Skeletal muscle cell (primary cell): ENCODE measurements around the gene C11orf68.
A peak's percentile ranks its signal among the peaks of the same experiment; 100 is the strongest.

Experiments
- DNase-seq: peaks from one replicate; pipeline ENCODE4 v3.0.0-alpha.2; 2010; ENCODE audit warnings: low read depth
- H3K4me3 ChIP-seq: 2 replicates; pipeline ENCODE4 v1.5.1; 2011; ENCODE audit warnings: low read depth, mild to moderate bottlenecking, control low read depth, low read length, moderate library complexity

C11orf68 gene

GRCh38 chr11:65882120-65883057 lies 36.5 kb downstream of the C11orf68 start:
- H3K4me3 ChIP-seq, result no peak overlapping the region

GRCh38 chr11:65880844-65881421 lies 37.9 kb downstream of the C11orf68 start:
- DNase-seq, result no peak
- no peak overlapping the region for H3K4me3 ChIP-seq

More at GRCh38 chr11:65882120-65883057, 36.5 kb downstream of the C11orf68 start:
- no peak for DNase-seq

- H3K4me3 ChIP-seq, result no peak overlapping the region
- DNase-seq, result no peak
These were observed 38.8 kb downstream of the C11orf68 start for GRCh38 chr11:65880027-65880426.

DNA sequence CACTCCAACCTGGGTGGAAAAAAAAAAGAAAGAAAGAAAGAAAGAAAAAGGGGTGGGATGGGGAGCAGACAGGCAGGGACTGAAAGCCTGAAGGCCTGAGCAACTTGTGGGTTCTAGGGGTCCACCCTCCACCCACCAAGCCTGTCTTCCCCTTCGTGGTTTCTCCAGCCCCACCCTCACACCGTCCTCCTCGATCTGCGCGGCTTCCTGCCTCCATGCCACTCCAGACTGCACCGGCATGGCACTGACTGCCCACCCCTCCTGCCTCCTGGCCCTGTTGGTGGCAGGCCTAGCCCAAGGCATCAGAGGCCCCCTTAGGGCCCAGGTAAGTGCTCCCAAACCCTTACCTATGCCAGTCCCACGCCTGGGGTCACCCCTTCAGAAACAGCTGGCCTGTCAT lies 39.2 kb downstream of the C11orf68 start, which contains the start of gene CTSW:
TSS of gene CTSW (plus strand) at position 221 of the 400 bp plus-strand sequence. CDS start at position 239, 18 bp downstream.
- H3K4me3 ChIP-seq, result no peak within 1 kb of the TSS
- DNase-seq, result no peak

DNA sequence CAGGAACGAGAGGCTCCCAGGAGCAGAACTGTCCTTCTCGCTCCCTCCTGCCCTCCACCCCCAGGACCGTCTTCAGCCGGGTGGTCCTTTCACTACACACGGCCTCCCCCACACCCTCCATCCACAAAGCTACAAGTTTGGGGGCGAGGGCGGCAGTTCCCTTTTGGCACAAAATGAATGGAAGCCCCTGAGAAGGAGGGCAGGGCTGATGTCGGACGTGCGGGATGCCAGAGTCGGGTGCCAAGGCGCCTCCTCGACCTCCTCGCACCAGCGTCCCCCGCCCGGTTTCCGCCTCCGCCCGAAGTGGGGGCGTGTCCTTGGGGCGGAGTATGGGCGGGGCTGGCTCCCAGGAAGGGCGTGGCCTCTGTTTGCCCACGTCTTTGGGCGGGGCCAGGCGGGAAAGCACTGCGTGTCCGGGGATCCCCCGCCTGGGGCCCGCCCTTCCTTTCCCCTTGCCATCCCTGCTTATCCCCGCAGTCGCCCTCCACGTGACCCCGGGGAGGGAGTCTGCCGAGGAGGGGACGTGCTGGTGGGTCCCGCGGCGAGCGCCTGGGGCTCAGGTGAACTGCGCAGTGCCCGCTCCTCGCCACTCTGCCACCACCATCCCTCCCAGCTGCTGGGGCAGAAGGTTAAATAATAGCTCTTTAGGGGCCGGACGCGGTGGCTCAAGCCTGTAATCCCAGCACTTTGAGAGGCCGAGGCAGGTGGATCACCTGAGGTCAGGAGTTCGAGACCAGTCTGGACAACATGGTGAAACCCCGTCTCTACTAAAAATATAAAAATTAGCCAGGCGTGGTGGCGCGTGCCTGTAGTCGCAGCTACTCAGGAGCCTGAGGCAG lies 45.3 kb downstream of the C11orf68 start:
- DNase-seq, result peak; percentile 74
- peak overlapping the region; percentile 69 for H3K4me3 ChIP-seq

DNA sequence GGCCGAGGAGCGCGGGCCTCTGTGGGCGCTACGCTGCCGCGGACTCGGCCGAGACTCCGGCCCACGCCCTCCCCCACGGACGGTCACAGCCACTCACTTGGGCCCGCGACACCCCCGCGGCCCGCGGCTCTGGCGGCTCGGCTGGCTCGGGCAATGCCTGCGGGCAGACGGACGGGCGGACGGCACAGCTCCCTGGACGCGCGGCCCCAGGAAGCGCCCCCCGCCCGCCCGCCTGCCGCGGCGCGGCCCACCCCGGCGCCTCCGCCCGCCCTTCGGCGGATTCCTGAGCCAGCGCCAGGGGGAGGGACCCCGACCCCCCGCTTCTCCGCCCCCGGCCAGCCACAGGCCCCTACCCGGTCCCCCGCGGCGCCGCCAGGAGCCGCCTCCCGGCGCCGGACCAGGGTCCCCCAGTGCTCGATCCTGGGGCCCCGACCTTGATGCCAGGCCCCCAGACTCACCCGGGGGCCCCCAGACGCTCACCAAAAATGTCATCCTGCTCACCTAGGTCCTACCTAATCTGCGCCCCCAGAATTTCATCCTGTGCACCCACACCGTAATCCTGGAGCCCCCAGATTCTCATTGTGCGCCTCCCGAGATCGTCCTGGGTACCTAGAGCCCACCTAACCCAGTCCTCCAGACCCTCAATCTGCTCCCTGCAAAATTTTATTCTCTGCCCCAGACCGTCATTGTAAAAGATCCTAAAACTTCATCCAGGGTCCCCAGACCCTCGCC lies 46.1 kb downstream of the C11orf68 start, which contains the start of gene EFEMP2:
TSS of gene EFEMP2 (minus strand) at position 215 of the 732 bp plus-strand sequence. CDS start 446 bp downstream, outside the sequence.
- no peak for DNase-seq

DNA sequence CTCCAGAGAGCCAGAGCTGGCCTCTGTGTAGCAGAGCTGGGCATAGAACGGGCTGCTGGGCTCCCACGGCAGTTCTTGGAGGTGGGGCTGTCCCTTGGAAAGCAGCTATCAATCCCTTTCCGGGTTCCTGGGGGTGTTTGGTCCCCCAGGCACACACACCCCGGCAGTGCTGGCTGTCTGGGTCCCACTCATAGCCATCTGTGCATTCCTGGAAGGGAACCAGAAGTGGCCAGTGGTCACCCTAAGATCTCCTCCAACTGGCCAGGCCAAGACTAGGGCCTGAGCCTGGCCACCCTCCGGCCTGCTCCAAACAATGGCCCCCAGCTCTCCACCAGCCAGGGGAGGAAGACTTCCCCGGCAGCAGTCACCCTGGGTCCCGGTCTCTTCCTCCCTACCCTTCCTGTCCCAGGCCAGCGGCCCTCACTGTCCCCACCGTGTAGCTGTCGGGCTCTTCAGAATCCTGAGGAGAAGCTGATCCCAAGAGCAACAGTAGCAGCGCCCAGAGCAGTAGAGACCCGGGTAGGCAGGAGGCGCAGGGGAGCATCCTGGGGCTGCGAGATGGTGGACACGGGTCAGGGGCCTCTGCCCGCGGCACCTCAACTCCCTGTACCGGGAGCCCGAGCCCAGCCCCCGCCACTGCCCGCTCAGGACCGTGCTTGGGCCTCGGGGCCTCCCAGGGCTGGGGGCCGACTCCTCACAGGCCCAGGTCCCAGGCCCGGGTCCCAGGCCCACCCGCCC lies 46.9 kb downstream of the C11orf68 start:
- no peak for DNase-seq
- peak overlapping the region; percentile 69 for H3K4me3 ChIP-seq

More for the DNA sequence above, 46.1 kb downstream of the C11orf68 start, which contains the start of gene EFEMP2:
- H3K4me3 ChIP-seq, result peak within 1 kb of the TSS; percentile 69

DNA sequence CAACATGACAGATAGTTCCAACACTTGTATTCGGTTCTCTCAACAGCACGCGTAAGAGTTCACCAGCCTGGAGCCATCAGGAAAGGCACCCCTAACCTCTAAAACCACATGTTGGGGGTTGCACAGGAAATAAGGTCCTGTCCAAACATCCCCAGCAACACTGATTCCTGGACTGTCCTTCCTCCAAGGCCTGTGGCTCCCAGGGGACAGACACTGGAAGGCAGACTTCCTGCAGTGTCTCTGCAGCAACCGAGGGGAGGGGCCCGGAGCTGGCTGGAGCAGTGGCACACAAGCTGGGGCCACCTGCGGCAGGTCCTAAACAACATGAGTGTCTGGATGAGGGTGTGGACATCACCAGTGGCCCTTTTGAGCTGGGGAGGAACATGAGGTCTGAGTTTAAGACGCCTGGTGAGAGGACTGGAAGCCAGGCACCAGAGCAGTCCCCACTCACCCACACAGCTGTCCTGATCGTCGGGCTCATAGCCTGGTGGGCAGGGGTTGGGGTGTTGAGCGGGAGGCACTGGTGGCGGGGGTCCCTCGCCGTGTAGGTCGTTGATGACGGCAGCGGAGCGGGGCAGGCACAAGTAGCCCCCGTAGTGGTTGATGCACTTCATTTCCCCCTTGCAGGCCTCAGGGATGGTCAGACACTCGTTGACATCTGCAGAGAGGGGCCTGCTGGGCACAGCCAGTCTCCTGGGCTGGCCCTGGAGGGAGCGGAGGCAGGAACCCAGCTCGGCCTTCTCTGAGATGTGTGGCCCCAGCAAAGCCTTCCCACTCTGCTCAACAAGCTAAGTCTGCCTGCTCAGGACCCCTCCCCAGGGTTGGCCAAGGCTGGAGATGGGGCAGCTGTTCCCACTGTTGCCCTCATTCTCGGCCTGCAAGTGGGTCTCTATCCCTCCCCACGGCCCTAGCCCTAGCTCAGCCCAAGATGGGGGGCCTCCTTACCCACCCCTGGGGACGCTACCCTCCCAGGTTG lies 47.9 kb downstream of the C11orf68 start:
- H3K4me3 ChIP-seq, result peak overlapping the region; percentile 69
- no peak for DNase-seq

DNA sequence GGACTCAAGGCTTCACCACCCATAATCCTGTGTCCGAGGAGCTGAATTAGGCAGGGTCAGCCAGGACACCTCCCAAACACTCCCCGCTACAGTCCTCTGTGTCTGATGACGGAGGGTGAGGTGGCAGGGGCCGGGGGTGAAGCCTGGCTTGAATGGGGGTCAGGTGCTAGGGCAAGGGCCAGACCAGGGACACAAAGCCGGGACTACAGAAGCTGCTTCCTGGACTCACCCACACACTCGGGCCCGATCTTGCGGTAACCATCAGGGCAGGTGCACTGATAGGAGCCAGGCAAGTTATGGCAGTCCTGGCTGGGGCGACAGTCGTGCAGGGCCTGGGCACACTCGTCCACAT lies 48.6 kb downstream of the C11orf68 start:
- no peak overlapping the region for H3K4me3 ChIP-seq
- DNase-seq, result no peak

- no peak overlapping the region for H3K4me3 ChIP-seq
- no peak for DNase-seq
These were observed 49.1 kb downstream of the C11orf68 start for GRCh38 chr11:65869643-65870306.

GRCh38 chr11:65868907-65869306 lies 50.0 kb downstream of the C11orf68 start:
- DNase-seq, result no peak
- H3K4me3 ChIP-seq, result no peak overlapping the region

- no peak for DNase-seq
- no peak overlapping the region for H3K4me3 ChIP-seq
These were observed 50.7 kb downstream of the C11orf68 start for GRCh38 chr11:65868076-65868667.

DNA sequence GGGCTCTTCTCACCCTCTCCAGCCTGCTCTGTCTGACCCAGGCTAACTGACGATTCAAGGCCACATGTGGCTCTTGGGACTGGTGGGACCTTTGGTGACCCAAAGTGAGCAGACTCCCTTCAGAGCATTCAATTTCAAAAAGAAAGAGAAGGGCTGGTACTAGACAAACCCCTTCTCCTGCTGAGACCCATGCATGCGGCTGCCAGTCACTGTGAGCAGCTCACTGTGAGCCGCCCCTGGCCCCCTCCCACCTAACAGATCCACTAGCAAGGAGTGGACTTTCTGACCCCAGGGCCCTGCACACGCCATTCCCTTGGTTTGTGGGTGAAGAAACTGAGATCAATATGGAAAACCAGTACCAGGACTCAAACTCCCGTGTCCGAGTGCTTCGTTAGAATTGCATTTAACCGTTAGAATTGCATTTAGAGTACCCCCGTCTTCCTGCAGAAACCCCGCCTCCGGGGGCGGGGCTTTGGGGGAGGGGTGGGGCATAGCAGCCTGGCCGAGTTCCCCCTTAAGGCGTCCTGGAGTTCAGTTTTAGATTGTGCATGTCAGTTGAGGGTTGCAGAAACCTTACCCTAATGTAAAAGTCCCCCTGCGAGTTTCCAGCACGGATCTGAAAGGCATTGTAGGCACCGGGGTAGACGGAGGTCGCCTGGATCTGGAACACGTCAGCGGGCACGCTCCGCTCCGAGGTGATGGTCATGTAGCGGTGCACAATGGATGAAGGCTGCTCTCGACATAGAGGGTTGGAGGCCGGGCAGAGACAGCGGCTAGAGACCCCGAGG lies 51.4 kb downstream of the C11orf68 start:
- no peak overlapping the region for H3K4me3 ChIP-seq
- no peak for DNase-seq
